HFF-Myc (cell line): ENCODE measurements around the gene SRCAP.

Experiments
- DNase-seq: peaks from one replicate; pipeline ENCODE4 v3.0.0-alpha.2; 2011; ENCODE audit warnings: low read depth; ENCODE audit errors: extremely low read depth
- H3K4me3 ChIP-seq: replicated peaks from 2 replicates; pipeline ENCODE4 v1.5.1; 2011; ENCODE audit warnings: low read depth, mild to moderate bottlenecking, control low read depth, low read length
- CTCF ChIP-seq: IDR thresholded peaks from 2 replicates; pipeline ENCODE4 v1.5.1; 2012; ENCODE audit warnings: mild to moderate bottlenecking, low read depth, low read length, control low read depth; ENCODE audit errors: missing control alignments

SRCAP gene

DNA sequence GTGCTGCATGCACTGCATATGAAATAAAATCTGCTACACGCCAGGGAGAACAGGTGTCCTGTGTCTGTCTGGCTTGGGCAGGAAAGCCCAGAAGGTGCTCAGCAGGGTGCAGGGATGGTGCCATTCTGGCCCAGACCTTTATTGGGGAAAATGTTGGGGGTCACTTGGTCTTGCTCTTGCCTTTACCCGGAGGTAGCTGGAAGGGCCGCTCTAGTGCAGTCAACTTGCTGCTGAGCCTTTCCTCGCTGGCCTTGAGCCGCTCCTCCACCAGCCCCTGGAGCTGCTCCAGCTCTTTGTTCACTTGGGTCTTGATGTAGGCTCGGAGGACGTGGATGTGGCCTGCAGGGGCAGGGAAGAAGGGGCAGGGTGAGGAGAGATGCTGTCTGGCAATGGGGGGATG, 58.3 kb downstream of the SRCAP start:
- no peak overlapping the region for H3K4me3 ChIP-seq
- no peak for DNase-seq
- no peak for TF ChIP-seq CTCF

GRCh38 chr16:30758988-30759491, 60.1 kb downstream of the SRCAP start:
- no peak for TF ChIP-seq CTCF
- H3K4me3 ChIP-seq, result no peak overlapping the region
- no peak for DNase-seq

GRCh38 chr16:30760001-30760559, 61.1 kb downstream of the SRCAP start:
- DNase-seq, result no peak
- peak overlapping the region; percentile 94; the same call in 1 of the 2 replicates for H3K4me3 ChIP-seq

DNA sequence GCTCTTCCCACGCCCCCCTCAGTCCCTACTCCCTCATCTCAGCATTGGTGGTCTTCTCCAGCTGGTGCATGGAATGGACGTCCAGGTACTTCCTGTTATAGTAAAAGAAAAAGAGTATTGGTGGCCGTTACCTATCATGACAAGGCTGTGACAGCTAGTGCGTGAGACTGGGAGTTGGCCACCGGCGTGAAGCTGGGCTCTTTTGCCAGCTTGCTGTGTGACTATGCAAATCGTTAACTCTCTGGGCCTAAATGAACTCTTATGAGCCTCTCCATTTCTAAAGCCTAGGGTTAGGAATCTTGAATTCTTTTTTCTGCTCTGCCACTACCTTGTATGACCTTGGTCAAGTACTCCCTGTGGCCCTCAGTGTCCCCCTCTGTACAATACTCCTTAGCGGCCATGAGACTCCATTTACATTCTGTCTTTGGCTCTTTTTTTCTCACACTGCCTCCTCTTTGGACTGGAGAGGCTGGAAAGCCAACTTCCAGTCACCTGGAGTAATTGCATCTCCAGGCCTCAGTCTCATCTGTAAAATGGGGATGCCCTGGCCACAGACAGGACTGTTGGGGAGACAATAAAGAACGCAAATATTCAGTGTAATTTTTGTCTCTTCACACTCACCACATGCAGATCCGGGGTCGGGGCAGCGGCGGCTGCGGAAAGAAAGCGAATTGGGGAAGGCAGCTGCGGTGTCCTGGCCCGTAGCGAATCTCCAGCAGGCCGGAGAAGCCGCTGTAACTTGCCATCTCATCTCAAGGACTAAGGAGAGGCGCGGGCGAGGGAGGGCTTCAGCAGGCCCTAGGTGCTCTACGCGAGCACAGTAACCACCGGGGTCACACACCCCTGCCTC, 61.8 kb downstream of the SRCAP start:
- DNase-seq, result no peak
- TF ChIP-seq CTCF, result no peak

More at GRCh38 chr16:30760001-30760559, 61.1 kb downstream of the SRCAP start:
- no peak for TF ChIP-seq CTCF

GRCh38 chr16:30761427-30761927, 62.5 kb downstream of the SRCAP start:
- no peak for TF ChIP-seq CTCF
- no peak for DNase-seq
- peak overlapping the region; percentile 94 for H3K4me3 ChIP-seq

More for the DNA sequence above, 61.8 kb downstream of the SRCAP start:
- H3K4me3 ChIP-seq, result peak overlapping the region; percentile 94

- H3K4me3 ChIP-seq, result peak within 1 kb of the TSS; percentile 94
- DNase-seq, result peak; percentile 96
- no peak for TF ChIP-seq CTCF
These were observed 63.2 kb downstream of the SRCAP start, which contains the start of the genes CFAP119 and RNF40 for GRCh38 chr16:30761928-30762902. CFAP119 (minus strand) TSS chr16:30762062; CDS start chr16:30761748, 314 bp downstream. RNF40 (plus strand) TSS chr16:30762322; CDS start chr16:30762546, 224 bp downstream.
